Measurements from ENCODE around the gene DAPK1.

The DAPK1 gene

DNA sequence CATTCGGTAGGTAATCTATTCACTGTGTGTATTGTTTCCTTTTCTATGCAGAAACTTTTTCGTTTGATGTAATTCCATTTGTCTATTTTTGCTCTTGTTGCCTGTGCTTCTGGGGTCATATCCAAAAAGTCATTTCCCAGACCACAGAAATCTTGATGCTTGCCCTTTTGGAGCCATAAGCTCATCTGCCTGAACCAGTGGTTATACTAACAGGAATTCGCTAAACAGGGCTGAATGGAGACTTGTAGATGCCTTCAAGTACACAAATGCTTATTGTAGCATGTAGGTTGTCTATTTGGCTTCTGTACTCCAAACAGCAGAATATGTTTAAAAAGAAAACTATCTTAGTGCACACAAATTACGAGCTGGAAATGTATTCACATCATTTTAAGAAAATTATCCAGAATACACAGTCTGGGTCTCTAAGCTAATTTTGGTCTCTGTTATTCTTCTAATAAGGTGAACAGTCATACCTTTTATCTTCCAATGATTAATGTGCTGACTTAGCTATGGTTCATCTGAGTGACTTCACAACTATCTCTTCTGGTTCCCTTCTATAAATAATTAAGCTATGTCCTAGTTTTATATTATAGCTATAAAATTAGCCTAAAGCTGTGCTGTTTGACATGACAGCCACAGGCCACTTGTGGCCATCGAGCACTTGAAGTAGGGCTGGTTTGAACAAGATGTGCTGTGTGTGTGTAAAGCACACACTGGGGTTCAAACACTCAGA lies 87.6 kb downstream of the DAPK1 start:
- Histone ChIP-seq H3K27me3 (replicated peaks; ENCODE audit: insufficient read depth, low read length) (no peaks in the 10 kb centered on the region), H3K9me2 (replicated peaks; ENCODE audit: insufficient read depth, low read length) (no peaks in the 10 kb centered on the region), H3K79me2 (ENCODE audit: low read length) (peaks cover 17% of the 10 kb centered on the region), H3K36me3 (replicated peaks; ENCODE audit: insufficient read depth, low read length) (no peaks in the 10 kb centered on the region), H3K4me1 (ENCODE audit: low read length) (no peaks in the 10 kb centered on the region), H3K9ac (ENCODE audit: low read length) (no peak overlapping the region), H2AFZ (ENCODE audit: low read length) (no peak overlapping the region), H3K9me3 (replicated peaks; ENCODE audit: insufficient read depth, low read length) (no peaks in the 10 kb centered on the region), H4K20me1 (ENCODE audit: insufficient read depth, low read length) (no peaks in the 10 kb centered on the region), H3K4me2 (ENCODE audit: low read depth, low read length) (no peak overlapping the region), H3K27ac (ENCODE audit: low read length) (no peak overlapping the region), H3F3A (ENCODE audit: insufficient read depth, low read length) (no peaks in the 10 kb centered on the region), H3K4me3 (ENCODE audit: low read length) (no peak overlapping the region)
- no peak for DNase-seq
- TF ChIP-seq, protein P1, sequence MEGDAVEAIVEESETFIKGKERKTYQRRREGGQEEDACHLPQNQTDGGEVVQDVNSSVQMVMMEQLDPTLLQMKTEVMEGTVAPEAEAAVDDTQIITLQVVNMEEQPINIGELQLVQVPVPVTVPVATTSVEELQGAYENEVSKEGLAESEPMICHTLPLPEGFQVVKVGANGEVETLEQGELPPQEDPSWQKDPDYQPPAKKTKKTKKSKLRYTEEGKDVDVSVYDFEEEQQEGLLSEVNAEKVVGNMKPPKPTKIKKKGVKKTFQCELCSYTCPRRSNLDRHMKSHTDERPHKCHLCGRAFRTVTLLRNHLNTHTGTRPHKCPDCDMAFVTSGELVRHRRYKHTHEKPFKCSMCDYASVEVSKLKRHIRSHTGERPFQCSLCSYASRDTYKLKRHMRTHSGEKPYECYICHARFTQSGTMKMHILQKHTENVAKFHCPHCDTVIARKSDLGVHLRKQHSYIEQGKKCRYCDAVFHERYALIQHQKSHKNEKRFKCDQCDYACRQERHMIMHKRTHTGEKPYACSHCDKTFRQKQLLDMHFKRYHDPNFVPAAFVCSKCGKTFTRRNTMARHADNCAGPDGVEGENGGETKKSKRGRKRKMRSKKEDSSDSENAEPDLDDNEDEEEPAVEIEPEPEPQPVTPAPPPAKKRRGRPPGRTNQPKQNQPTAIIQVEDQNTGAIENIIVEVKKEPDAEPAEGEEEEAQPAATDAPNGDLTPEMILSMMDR (IDR thresholded peaks at IDR 0.05; ENCODE audit: low read length), result no peak
- TF ChIP-seq EZH2phosphoT487 (IDR thresholded peaks at IDR 0.05; ENCODE audit: low read length) (no peak), EZH2 (optimal IDR thresholded peaks at IDR 0.05; ENCODE audit: low read depth, low read length) (no peak)

DNA sequence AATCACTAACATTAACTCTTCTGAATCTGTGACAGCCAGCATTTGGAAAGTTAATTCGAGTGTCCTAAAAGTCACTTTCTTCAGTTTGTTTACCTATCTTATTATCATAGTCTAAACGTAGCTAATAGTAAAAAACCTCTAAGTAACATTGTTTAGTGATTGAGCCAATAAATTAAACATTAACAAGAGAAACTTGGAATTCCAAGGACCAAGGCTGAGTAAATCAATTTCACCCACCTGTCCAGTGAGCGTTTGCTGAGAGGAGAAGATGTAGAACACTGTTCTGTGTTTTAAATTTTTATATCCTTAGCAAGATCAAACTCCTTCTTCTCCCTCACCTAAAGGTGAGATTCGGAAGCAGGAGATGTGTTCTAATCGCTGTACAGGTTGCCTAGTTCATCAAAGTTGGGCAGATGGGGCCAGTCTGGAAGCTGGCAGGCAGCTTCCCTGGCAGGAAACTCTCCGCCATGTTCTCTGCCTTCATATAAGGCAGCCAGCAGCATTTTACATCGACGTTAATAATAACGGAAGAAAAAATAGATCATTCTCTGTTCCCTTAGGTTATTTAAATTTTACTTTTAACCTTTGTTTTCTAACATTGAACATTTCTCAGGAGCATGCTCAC lies 89.2 kb downstream of the DAPK1 start:
- H3F3A ChIP-seq (ENCODE audit: insufficient read depth, low read length), result no peaks in the 10 kb centered on the region

DNA sequence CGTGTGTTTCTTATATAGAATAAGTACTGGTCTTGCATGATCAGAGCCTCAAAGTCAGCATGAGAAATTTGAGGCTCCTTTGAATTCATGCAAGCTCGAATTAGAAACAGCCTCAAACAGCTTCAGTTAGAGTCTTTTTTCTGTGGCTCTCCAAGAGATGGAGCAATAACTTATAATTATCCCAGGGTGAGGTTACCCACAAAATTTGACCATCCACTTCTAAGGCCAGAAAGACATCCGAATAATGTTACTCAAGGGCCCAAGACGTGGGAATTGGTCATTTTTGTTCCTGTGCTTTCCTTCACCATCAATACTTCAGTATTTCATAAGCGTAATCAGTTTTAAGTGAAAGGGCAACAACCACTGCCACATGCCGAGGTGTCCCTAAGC lies 89.7 kb downstream of the DAPK1 start:
- Histone ChIP-seq H3F3A (ENCODE audit: insufficient read depth, low read length) (no peaks in the 10 kb centered on the region), H3K4me1 (ENCODE audit: low read length) (no peaks in the 10 kb centered on the region), H3K27ac (ENCODE audit: low read length) (no peak overlapping the region), H3K4me3 (ENCODE audit: low read length) (no peak overlapping the region), H3K36me3 (replicated peaks; ENCODE audit: insufficient read depth, low read length) (no peaks in the 10 kb centered on the region), H2AFZ (ENCODE audit: low read length) (no peak overlapping the region), H3K79me2 (ENCODE audit: low read length) (peaks cover 9% of the 10 kb centered on the region), H3K9me2 (replicated peaks; ENCODE audit: insufficient read depth, low read length) (no peaks in the 10 kb centered on the region), H3K27me3 (replicated peaks; ENCODE audit: insufficient read depth, low read length) (no peaks in the 10 kb centered on the region), H3K4me2 (ENCODE audit: low read depth, low read length) (no peak overlapping the region), H4K20me1 (ENCODE audit: insufficient read depth, low read length) (no peaks in the 10 kb centered on the region), H3K9me3 (replicated peaks; ENCODE audit: insufficient read depth, low read length) (no peaks in the 10 kb centered on the region), H3K9ac (ENCODE audit: low read length) (no peak overlapping the region)
- TF ChIP-seq, protein P1 (IDR thresholded peaks at IDR 0.05; ENCODE audit: low read length), result no peak
- TF ChIP-seq EZH2 (optimal IDR thresholded peaks at IDR 0.05; ENCODE audit: low read depth, low read length), result no peak
- no peak for TF ChIP-seq EZH2phosphoT487 (IDR thresholded peaks at IDR 0.05; ENCODE audit: low read length)
- no peak for DNase-seq

More for the DNA sequence above, 89.2 kb downstream of the DAPK1 start:
- peaks cover 9% of the 10 kb centered on the region for H3K79me2 ChIP-seq (ENCODE audit: low read length)
- no peak for DNase-seq
- no peaks in the 10 kb centered on the region for H3K36me3 ChIP-seq (replicated peaks; ENCODE audit: insufficient read depth, low read length)
- H3K9me3 ChIP-seq (replicated peaks; ENCODE audit: insufficient read depth, low read length), result no peaks in the 10 kb centered on the region
- H3K4me1 ChIP-seq (ENCODE audit: low read length), result no peaks in the 10 kb centered on the region
- no peak overlapping the region for H2AFZ ChIP-seq (ENCODE audit: low read length)
- H4K20me1 ChIP-seq (ENCODE audit: insufficient read depth, low read length), result no peaks in the 10 kb centered on the region
- TF ChIP-seq, protein P1 (IDR thresholded peaks at IDR 0.05; ENCODE audit: low read length), result no peak
- TF ChIP-seq EZH2phosphoT487 (IDR thresholded peaks at IDR 0.05; ENCODE audit: low read length) (no peak), EZH2 (optimal IDR thresholded peaks at IDR 0.05; ENCODE audit: low read depth, low read length) (no peak)
- no peak overlapping the region for H3K27ac ChIP-seq (ENCODE audit: low read length)
- no peak overlapping the region for H3K9ac ChIP-seq (ENCODE audit: low read length)
- no peak overlapping the region for H3K4me2 ChIP-seq (ENCODE audit: low read depth, low read length)
- no peaks in the 10 kb centered on the region for H3K9me2 ChIP-seq (replicated peaks; ENCODE audit: insufficient read depth, low read length)
- no peak overlapping the region for H3K4me3 ChIP-seq (ENCODE audit: low read length)
- H3K27me3 ChIP-seq (replicated peaks; ENCODE audit: insufficient read depth, low read length), result no peaks in the 10 kb centered on the region
